Activated CD4-positive, CD25-positive, alpha-beta regulatory T cell treated with anti-CD3 and anti-CD28 coated beads, Interleukin-2, amount 50 U/mL, for 24 hours (primary cell): ENCODE measurements around the gene PREP.
"Not testable (repeated sequence)": the region's sequence is repeated elsewhere in the genome, so short reads cannot be mapped to it uniquely, and the experiment has no call there.

Experiments
- ATAC-seq, 2 donors: fragments of 150-1000 bp; cut with Tn5 transposase; one replicate each; pipeline ENCODE4 v1.10.0; 2021; ENCODE audit warnings: mild to moderate bottlenecking in 1 of 2, moderate library complexity in 1 of 2

The PREP gene

GRCh38 chr6:105402939-105403935, at the start of gene PREP:
Gene PREP (minus strand): TSS chr6:105403082. CDS start chr6:105402891, 191 bp downstream.
- ATAC-seq, result peak; percentile 94 to 97

- no peak for ATAC-seq
Observed at GRCh38 chr6:105452376-105452775, 49.5 kb upstream of the PREP start.

GRCh38 chr6:105449756-105450390, 47.0 kb upstream of the PREP start:
- ATAC-seq, result no peak

- ATAC-seq, result no peak
Observed at GRCh38 chr6:105445481-105445880, 42.6 kb upstream of the PREP start.

- no peak for ATAC-seq
Observed at GRCh38 chr6:105443941-105444340, 41.1 kb upstream of the PREP start.

GRCh38 chr6:105442369-105442768, 39.5 kb upstream of the PREP start:
- no peak for ATAC-seq

- no peak for ATAC-seq
Observed at GRCh38 chr6:105437236-105437635, 34.4 kb upstream of the PREP start.

- no peak for ATAC-seq
Observed at GRCh38 chr6:105433723-105434122, 30.8 kb upstream of the PREP start.

- ATAC-seq, result peak in 1 of 2 donors; percentile 43
Observed at GRCh38 chr6:105432797-105433196, 29.9 kb upstream of the PREP start.

GRCh38 chr6:105431226-105431625, 28.3 kb upstream of the PREP start:
- ATAC-seq, result no peak

- ATAC-seq, result no peak
Observed at GRCh38 chr6:105430685-105431084, 27.8 kb upstream of the PREP start.

GRCh38 chr6:105429676-105430075, 26.8 kb upstream of the PREP start:
- ATAC-seq, result no peak

GRCh38 chr6:105428342-105428957, 25.6 kb upstream of the PREP start:
- no peak for ATAC-seq

GRCh38 chr6:105424175-105424783, 21.4 kb upstream of the PREP start:
- ATAC-seq, result peak; percentile 41 to 63

GRCh38 chr6:105416971-105417370, 14.1 kb upstream of the PREP start:
- not testable (repeated sequence) for ATAC-seq

- no peak for ATAC-seq
Observed at GRCh38 chr6:105409734-105410133, 6.9 kb upstream of the PREP start.

- ATAC-seq, result peak; percentile 36 to 53
Observed at GRCh38 chr6:105402090-105402938, 568 bp downstream of the PREP start.

GRCh38 chr6:105401247-105402089, 1.4 kb downstream of the PREP start:
- ATAC-seq, result no peak

- no peak for ATAC-seq
Observed at GRCh38 chr6:105400501-105400900, 2.4 kb downstream of the PREP start.

- ATAC-seq, result no peak
Observed at GRCh38 chr6:105398859-105399258, 4.0 kb downstream of the PREP start.

- ATAC-seq, result no peak
Observed at GRCh38 chr6:105397987-105398386, 4.9 kb downstream of the PREP start.
